ACHN (cell line): ENCODE results near the gene PMCH.
"Not testable (repeated sequence)": the region's sequence is repeated elsewhere in the genome, so short reads cannot be mapped to it uniquely, and the experiment has no call there.

Experiments used
- DNase-seq: peaks from one replicate; pipeline ENCODE4 v3.0.0-alpha.2; 2015
- in situ Hi-C: cut with HindIII; loops from 2 replicates; pipeline ENCODE4 v1.10.0; 2017; ENCODE audit warnings: low sequenced_read_pairs, low pct_ligation_motif_present, low pct_unique_long_range_greater_than_20kb

Gene PMCH, protein sequence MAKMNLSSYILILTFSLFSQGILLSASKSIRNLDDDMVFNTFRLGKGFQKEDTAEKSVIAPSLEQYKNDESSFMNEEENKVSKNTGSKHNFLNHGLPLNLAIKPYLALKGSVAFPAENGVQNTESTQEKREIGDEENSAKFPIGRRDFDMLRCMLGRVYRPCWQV

DNA sequence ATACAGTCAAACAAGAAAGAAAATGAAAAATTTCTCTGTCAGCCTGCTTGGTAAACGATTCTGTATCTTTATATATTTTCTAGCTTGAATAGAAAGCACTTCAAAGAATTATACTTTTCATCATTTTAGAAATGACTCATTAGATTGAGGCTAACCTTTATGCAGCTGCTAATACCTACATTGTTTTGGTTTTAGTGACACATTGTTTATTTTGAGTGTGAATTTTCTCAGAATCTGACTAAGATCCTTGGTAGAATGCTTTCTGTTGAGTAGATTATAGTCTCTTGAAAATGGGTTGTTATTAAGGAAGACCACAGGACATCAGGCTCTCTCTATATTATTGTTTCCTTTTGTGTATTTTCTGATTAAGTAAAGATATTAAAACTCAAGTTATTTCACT is at the start of gene PMCH:
TSS of gene PMCH (minus strand) at position 45 of the 400 bp plus-strand sequence. CDS start 63 bp downstream, outside the sequence.
- in situ Hi-C loops, result no loop called here

GRCh38 chr12:102240859-102241258 is 43.2 kb upstream of the PMCH start:
- DNase-seq, in situ Hi-C loops: not testable (repeated sequence)

More for the DNA sequence above, at the start of gene PMCH:
- no peak for DNase-seq

DNA sequence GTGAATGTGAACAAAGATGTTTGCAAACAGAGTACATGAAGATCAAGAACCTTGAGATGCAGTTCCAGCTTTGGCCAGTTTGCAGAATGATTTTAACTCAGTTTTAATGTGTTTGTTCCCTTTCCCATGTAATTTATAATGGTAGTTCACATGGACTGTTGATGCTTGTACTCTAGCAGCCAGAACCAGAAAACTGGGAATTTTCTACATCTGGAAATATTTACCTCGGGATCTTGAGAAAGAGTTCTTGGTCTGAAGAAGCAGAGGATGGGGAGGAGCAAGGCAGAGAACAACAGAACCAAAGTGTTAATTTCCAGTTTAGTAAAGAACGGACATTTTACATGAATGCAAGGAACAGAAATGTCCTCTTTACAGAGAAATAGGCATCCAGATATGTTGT is 37.0 kb upstream of the PMCH start:
- in situ Hi-C loops, result no loop called here

GRCh38 chr12:102232446-102232845 is 34.8 kb upstream of the PMCH start:
- no peak for DNase-seq
- in situ Hi-C loops, result no loop called here

More for the DNA sequence above, 37.0 kb upstream of the PMCH start:
- DNase-seq, result no peak

- no peak for DNase-seq
- in situ Hi-C loops, result no loop called here
These were observed 34.4 kb upstream of the PMCH start for GRCh38 chr12:102232036-102232435.

- DNase-seq, result no peak
- in situ Hi-C loops, result no loop called here
These were observed 30.3 kb upstream of the PMCH start for GRCh38 chr12:102227954-102228353.

GRCh38 chr12:102220736-102221135 is 23.1 kb upstream of the PMCH start:
- in situ Hi-C loops, result no loop called here
- no peak for DNase-seq

- peak; percentile 14 for DNase-seq
- in situ Hi-C loops, result no loop called here
These were observed 18.5 kb upstream of the PMCH start for GRCh38 chr12:102215992-102216691.

GRCh38 chr12:102204025-102204424 is 6.4 kb upstream of the PMCH start:
- in situ Hi-C loops, result no loop called here
- no peak for DNase-seq

DNA sequence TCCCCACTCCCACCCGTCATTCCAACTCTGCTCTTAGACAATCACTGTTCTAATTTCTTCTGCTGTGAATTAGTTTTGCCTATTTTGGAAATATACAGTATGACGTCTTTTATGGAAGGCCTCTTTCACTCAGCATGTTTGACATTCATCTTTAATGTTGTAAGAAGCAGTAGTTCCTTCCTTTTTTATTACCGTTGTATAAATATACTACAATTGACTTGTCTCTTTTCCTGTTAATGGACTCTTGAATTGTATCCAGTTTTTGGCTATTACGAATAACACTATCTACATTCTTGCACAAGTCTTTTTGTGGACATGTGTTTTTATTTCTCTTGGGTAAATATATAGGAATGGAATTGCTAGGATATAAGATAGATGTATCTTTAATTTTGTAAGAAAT is 4.9 kb upstream of the PMCH start:
- DNase-seq, result no peak
- in situ Hi-C loops, result no loop called here

GRCh38 chr12:102201436-102202061 is 3.9 kb upstream of the PMCH start:
- in situ Hi-C loops, result no loop called here
- no peak for DNase-seq

DNA sequence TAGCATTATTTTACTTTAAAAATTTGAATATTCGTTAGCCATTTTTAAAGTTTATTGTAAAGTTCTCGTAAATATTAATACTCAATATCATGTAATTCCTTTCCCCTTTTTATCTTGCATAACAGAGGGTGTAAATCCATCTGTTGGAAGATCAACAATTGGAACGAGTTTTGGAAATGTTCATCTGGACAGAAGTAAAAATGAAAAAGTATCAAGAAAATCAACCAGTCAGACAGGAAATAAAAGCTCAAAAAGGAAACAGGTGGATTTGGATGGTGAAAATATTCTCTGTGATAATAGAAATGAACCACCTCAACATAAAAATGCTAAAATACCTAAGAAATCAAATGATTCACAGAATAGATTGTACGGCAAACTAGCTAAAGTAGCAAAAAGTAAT is 1.8 kb downstream of the PMCH start:
- in situ Hi-C loops, result no loop called here
- no peak for DNase-seq

GRCh38 chr12:102182635-102183034 is 15.0 kb downstream of the PMCH start:
- in situ Hi-C loops, result no loop called here
- DNase-seq, result no peak

- in situ Hi-C loops, result no loop called here
- no peak for DNase-seq
These were observed 22.9 kb downstream of the PMCH start for GRCh38 chr12:102174761-102175160.

DNA sequence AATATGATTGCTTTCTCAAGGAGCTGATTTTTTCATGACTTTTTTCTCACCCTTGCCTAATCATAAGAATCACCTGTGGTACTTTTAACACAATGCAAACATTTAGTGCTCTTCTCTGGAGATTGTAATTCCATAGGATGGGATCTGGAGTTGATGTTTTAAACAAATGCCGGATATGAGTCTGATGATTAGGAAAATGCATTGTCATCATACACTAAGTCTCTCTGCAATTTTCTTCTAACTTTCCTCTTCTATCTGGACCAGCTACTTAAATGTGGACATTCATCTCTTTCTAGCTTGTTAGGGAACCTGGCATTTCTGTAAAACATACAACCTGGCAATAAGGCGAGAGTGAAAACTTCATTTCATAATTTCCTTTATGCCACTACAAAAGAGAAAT is 23.5 kb downstream of the PMCH start:
- no peak for DNase-seq
- in situ Hi-C loops, result no loop called here

DNA sequence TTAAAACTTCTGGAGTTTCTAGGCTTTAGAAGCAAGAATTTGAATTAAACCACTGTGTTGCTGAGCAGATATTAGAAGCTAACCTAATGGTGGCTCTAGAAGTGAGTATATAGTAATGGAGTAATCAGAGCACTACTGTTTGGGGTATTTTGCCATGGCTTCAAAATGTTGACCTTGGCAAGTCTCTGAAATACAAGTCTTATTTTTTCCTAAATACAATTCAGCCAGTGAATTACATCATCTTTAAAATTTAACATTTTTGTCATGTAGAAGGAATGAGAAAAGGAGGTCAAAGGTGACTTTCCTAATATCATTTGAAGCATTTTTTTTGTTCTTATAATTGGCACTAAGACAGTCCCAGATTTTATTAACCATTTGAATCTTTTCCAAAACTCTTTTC is 25.2 kb downstream of the PMCH start:
- in situ Hi-C loops, result no loop called here
- no peak for DNase-seq

DNA sequence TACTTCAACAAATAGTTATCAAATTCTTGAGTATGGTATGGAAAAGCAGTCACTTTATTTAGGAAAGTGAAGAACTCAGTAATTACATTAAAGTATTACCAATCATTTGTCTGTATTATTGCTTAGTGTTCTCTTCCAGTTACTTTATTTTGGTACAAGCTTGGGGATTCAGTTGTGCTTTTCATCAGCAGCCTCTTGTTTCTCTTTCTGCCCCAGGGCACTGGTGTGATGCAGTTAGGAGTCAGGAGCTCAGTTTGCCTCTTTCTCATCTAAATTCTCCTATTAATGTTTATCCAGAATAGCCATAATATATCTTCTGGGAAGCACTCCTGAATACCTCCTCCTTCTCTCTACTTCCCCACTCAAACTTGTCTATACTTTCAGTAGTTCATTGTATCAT is 25.7 kb downstream of the PMCH start:
- no peak for DNase-seq
- in situ Hi-C loops, result no loop called here

GRCh38 chr12:102169922-102170621 is 27.6 kb downstream of the PMCH start:
- DNase-seq, result peak; percentile 58
- in situ Hi-C loops, result no loop called here

DNA sequence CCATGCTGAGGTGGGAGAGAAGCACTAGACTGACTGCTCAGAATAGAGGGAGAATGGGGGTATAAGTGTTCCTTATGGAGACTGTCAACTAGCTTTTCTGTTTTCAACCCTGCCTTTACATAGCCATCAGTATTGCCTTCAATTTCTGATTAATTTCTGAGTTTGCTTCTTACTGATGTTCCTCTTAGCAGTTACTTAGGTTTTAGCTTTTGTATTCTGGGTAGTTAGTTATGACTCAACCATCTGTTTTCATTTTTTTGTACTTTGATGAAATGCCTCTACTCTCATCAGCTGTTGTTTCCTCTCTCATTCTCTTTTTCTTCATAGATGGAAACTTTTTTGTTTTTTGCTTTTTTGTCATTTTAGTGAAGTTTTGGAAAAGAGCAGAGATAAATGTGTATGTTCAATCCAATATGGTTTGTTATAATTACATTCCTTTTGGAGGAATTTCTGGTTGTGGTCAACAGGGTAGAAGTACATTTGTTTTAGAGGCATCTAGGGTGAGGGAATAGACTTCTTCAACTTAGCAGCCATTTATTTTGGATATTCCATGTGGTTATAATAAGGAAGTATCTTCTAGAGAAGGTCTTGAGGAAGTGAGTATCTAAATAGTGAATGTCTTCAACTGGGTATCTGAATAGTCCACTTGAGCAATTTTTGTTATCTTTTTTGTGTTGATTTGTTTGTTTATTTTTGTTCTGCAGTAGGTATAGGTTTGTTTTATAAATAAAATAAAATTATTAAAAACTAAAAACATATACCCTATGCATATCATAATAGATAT is 29.6 kb downstream of the PMCH start:
- in situ Hi-C loops, result no loop called here

More for the DNA sequence above, 29.6 kb downstream of the PMCH start:
- no peak for DNase-seq
